Muscle of leg (tissue), 11 donors: ENCODE results near the gene MAMLD1. TPM values are rescaled to one million over a fixed set of nuclear protein-coding genes. Genes with fewer than 3 reads are reported as not detected.

Experiments used
- DNase-seq: peaks from one replicate; pipeline ENCODE4 v3.0.0; 2013
- H3K27ac ChIP-seq: one replicate; pipeline ENCODE4 v1.5.1; 2013; ENCODE audit warnings: mild to moderate bottlenecking, low read length, control low read depth
- H3K27me3 ChIP-seq: one replicate; pipeline ENCODE4 v1.6.1; 2013; ENCODE audit warnings: low read length; ENCODE audit not compliant: control insufficient read depth, insufficient read depth
- H3K36me3 ChIP-seq: one replicate; pipeline ENCODE4 v1.6.1; 2013; ENCODE audit warnings: low read length; ENCODE audit not compliant: control insufficient read depth, insufficient read depth
- H3K4me1 ChIP-seq: one replicate; pipeline ENCODE4 v1.6.1; 2013; ENCODE audit warnings: low read length; ENCODE audit not compliant: control insufficient read depth, insufficient read depth
- H3K4me3 ChIP-seq: one replicate; pipeline ENCODE4 v1.5.1; 2013; ENCODE audit warnings: low read length, control low read depth
- H3K9me3 ChIP-seq: replicated peaks from 2 replicates; pipeline ENCODE4 v1.6.1; 2013; ENCODE audit warnings: low read depth, low read length; ENCODE audit not compliant: control insufficient read depth
- WGBS: methylation state at CpG from one replicate; pipeline ENCODE4 v1.1.5; 2013; ENCODE audit warnings: missing lambda C conversion rate; ENCODE audit not compliant: insufficient coverage; 5-methylcytosine and 5-hydroxymethylcytosine counted together
- polyA plus RNA-seq, 8 donors: library from polyadenylated mRNA; unstranded; fragments of 120-200 nt; gene quantifications; one replicate each; pipeline versions ENCODE4 v1.2.1 to v1.2.3, GENCODE V29; 2013; ENCODE audit warnings: inconsistent platforms in 1 of 8, low replicate concordance in 1 of 8; ENCODE audit not compliant: insufficient read length in 8 of 8, insufficient read depth in 1 of 8
- total RNA-seq: library from RNA; stranded (reverse); fragments of 120-200 nt; gene quantifications from one replicate; pipeline ENCODE4 v1.2.4, GENCODE V29; 2013

MAMLD1 gene
- total and polyA plus RNA-seq, 9 donors, result 4.4 to 21.0 (median 15.3) TPM

GRCh38 chrX:150416469-150416868, 53.4 kb downstream of the MAMLD1 start:
- WGBS, result 75% methylated on average over 4 of the region's 6 CpGs

GRCh38 chrX:150421816-150422215, 58.7 kb downstream of the MAMLD1 start:
- WGBS, result 62% methylated on average over 7 of the region's 8 CpGs
- DNase-seq, result no peak
- H3K27me3 ChIP-seq, result no peaks in the 10 kb centered on the region
- no peaks in the 10 kb centered on the region for H3K36me3 ChIP-seq
- H3K9me3 ChIP-seq, result no peaks in the 10 kb centered on the region
- no peak overlapping the region for H3K27ac ChIP-seq
- no peak overlapping the region for H3K4me3 ChIP-seq
- no peaks in the 10 kb centered on the region for H3K4me1 ChIP-seq

More at GRCh38 chrX:150416469-150416868, 53.4 kb downstream of the MAMLD1 start:
- H3K27me3 ChIP-seq, result peaks cover 2% of the 10 kb centered on the region
- H3K9me3 ChIP-seq, result no peaks in the 10 kb centered on the region
- H3K36me3 ChIP-seq, result no peaks in the 10 kb centered on the region
- H3K4me3 ChIP-seq, result no peak overlapping the region
- H3K4me1 ChIP-seq, result peaks cover 2% of the 10 kb centered on the region
- DNase-seq, result no peak
- no peak overlapping the region for H3K27ac ChIP-seq

GRCh38 chrX:150429594-150429993, 66.5 kb downstream of the MAMLD1 start:
- H3K27me3 ChIP-seq, result peaks cover 3% of the 10 kb centered on the region
- no CpG with 5 or more reads among the region's 1 CpG for WGBS
- no peaks in the 10 kb centered on the region for H3K36me3 ChIP-seq
- no peak overlapping the region for H3K27ac ChIP-seq
- H3K4me3 ChIP-seq, result no peak overlapping the region
- no peaks in the 10 kb centered on the region for H3K4me1 ChIP-seq
- no peaks in the 10 kb centered on the region for H3K9me3 ChIP-seq
- no peak for DNase-seq

- no peak overlapping the region for H3K4me3 ChIP-seq
- H3K9me3 ChIP-seq, result no peaks in the 10 kb centered on the region
- H3K27ac ChIP-seq, result no peak overlapping the region
- DNase-seq, result no peak
- no peaks in the 10 kb centered on the region for H3K27me3 ChIP-seq
- H3K36me3 ChIP-seq, result no peaks in the 10 kb centered on the region
- no peaks in the 10 kb centered on the region for H3K4me1 ChIP-seq
Measured at GRCh38 chrX:150436195-150436594, 73.1 kb downstream of the MAMLD1 start.

GRCh38 chrX:150438165-150438564, 75.0 kb downstream of the MAMLD1 start:
- H3K9me3 ChIP-seq, result no peaks in the 10 kb centered on the region
- H3K36me3 ChIP-seq, result no peaks in the 10 kb centered on the region
- H3K27me3 ChIP-seq, result no peaks in the 10 kb centered on the region
- WGBS, result no CpG with 5 or more reads among the region's 2 CpGs
- no peaks in the 10 kb centered on the region for H3K4me1 ChIP-seq
- H3K4me3 ChIP-seq, result no peak overlapping the region
- H3K27ac ChIP-seq, result no peak overlapping the region
- no peak for DNase-seq

GRCh38 chrX:150446151-150446550, 83.0 kb downstream of the MAMLD1 start:
- Histone ChIP-seq H3K36me3 (no peaks in the 10 kb centered on the region), H3K4me1 (peaks cover 23% of the 10 kb centered on the region), H3K27me3 (peaks cover 3% of the 10 kb centered on the region), H3K27ac (peak overlapping the region; percentile 49), H3K9me3 (no peaks in the 10 kb centered on the region), H3K4me3 (no peak overlapping the region)
- no peak for DNase-seq
- WGBS, result 58% methylated on average over 2 of the region's 2 CpGs

- DNase-seq, result peak; percentile 37
- Histone ChIP-seq H3K4me1 (peaks cover 26% of the 10 kb centered on the region), H3K9me3 (no peaks in the 10 kb centered on the region), H3K27ac (peak overlapping the region; percentile 20), H3K4me3 (no peak overlapping the region), H3K36me3 (no peaks in the 10 kb centered on the region), H3K27me3 (peaks cover 5% of the 10 kb centered on the region)
- WGBS, result 33% methylated on average over 1 of the region's 1 CpG
Measured at GRCh38 chrX:150446995-150447394, 83.9 kb downstream of the MAMLD1 start.

GRCh38 chrX:150449313-150449712, 86.2 kb downstream of the MAMLD1 start:
- no peak for DNase-seq
- Histone ChIP-seq H3K36me3 (no peaks in the 10 kb centered on the region), H3K27me3 (peaks cover 9% of the 10 kb centered on the region), H3K27ac (no peak overlapping the region), H3K4me1 (peaks cover 31% of the 10 kb centered on the region), H3K9me3 (no peaks in the 10 kb centered on the region), H3K4me3 (no peak overlapping the region)
- 54% methylated on average over 3 of the region's 5 CpGs for WGBS

- Histone ChIP-seq H3K27ac (peak overlapping the region; percentile 20), H3K36me3 (no peaks in the 10 kb centered on the region), H3K4me3 (no peak overlapping the region), H3K9me3 (no peaks in the 10 kb centered on the region), H3K4me1 (peaks cover 37% of the 10 kb centered on the region), H3K27me3 (peaks cover 9% of the 10 kb centered on the region)
- no CpG with 5 or more reads among the region's 5 CpGs for WGBS
- no peak for DNase-seq
Measured at GRCh38 chrX:150450519-150451177, 87.5 kb downstream of the MAMLD1 start.

- Histone ChIP-seq H3K27me3 (peaks cover 13% of the 10 kb centered on the region), H3K27ac (no peak overlapping the region), H3K36me3 (no peaks in the 10 kb centered on the region), H3K4me3 (no peak overlapping the region), H3K4me1 (peaks cover 42% of the 10 kb centered on the region), H3K9me3 (no peaks in the 10 kb centered on the region)
- peak; percentile 12 for DNase-seq
- 71% methylated on average over 2 of the region's 3 CpGs for WGBS
Measured at GRCh38 chrX:150451953-150452352, 88.8 kb downstream of the MAMLD1 start.

GRCh38 chrX:150454083-150454482, 91.0 kb downstream of the MAMLD1 start:
- Histone ChIP-seq H3K9me3 (no peaks in the 10 kb centered on the region), H3K27ac (peak overlapping the region; percentile 63), H3K4me3 (no peak overlapping the region), H3K4me1 (peaks cover 35% of the 10 kb centered on the region), H3K36me3 (no peaks in the 10 kb centered on the region), H3K27me3 (peaks cover 14% of the 10 kb centered on the region)
- no peak for DNase-seq
